Thyroid gland (tissue), 4 donors: ENCODE results near the gene TBCD. TPM values are rescaled to one million over a fixed set of nuclear protein-coding genes. Genes with fewer than 3 reads are reported as not detected.
"Not testable (repeated sequence)": the region's sequence is repeated elsewhere in the genome, so short reads cannot be mapped to it uniquely, and the experiment has no call there.

Experiments used
- DNase-seq, 2 donors: peaks; one replicate each; pipeline ENCODE4 v3.0.0-alpha.2; 2019
- H3K27ac ChIP-seq, 3 donors: fragments of 200-600 bp; sonication (generic); 1 replicate in 2 of 3; 2 replicates in 1 of 3; pipeline ENCODE4 v1.5.1; 2016 to 2019; ENCODE audit warnings: mild to moderate bottlenecking in 1 of 3, moderate library complexity in 1 of 3
- H3K27me3 ChIP-seq: fragments of 200-600 bp; sonication (generic); one replicate; pipeline ENCODE4 v1.5.1; 2019
- H3K36me3 ChIP-seq, 2 donors: fragments of 200-600 bp; sonication (generic); one replicate each; pipeline ENCODE4 v1.5.1; 2016 to 2019
- H3K4me1 ChIP-seq, 2 donors: fragments of 200-600 bp; sonication (generic); one replicate each; pipeline ENCODE4 v1.5.1; 2017 to 2019
- H3K4me3 ChIP-seq, 3 donors: fragments of 200-600 bp; sonication (generic); replicated peaks in 1 of 3; 1 replicate in 2 of 3; 2 replicates in 1 of 3; pipeline ENCODE4 v1.5.1; 2016; ENCODE audit warnings: mild to moderate bottlenecking in 1 of 3
- H3K9me3 ChIP-seq: fragments of 200-600 bp; sonication (generic); one replicate; pipeline ENCODE4 v1.5.1; 2017
- CTCF ChIP-seq, 6 experiments: fragments of 200-600 bp in 3 of 6; fragments of 450-650 bp in 3 of 6; sonication (generic) in 3 of 6; IDR thresholded peaks; one replicate each; pipeline ENCODE4 v1.5.1; 2016 to 2019; ENCODE audit warnings: antibody characterized with exemption in 6 of 6, mild to moderate bottlenecking in 2 of 6, inconsistent platforms in 1 of 6, moderate library complexity in 1 of 6
- POLR2A ChIP-seq, 2 donors: fragments of 450-650 bp; IDR thresholded peaks; one replicate each; pipeline ENCODE4 v1.6.1; 2017; ENCODE audit warnings: antibody characterized with exemption in 2 of 2, mild to moderate bottlenecking in 2 of 2, moderate library complexity in 1 of 2
- WGBS, 2 donors: methylation state at CpG; one replicate each; pipeline ENCODE4 v1.1.5; 2017; 5-methylcytosine and 5-hydroxymethylcytosine counted together
- intact Hi-C: fragments of 100-400 bp; cut with DNase I; formaldehyde crosslinking; loops from one replicate; pipeline ENCODE4 v1.15.1; 2023
- total RNA-seq, 4 donors: library from RNA; depleted of rRNA; stranded (reverse); fragments of >200 nt; gene quantifications; one replicate each; pipeline ENCODE4 v1.2.3, GENCODE V29; 2016

The TBCD gene
- total RNA-seq, 4 donors from 2014 or later: 72.6 to 85.9 (median 79.6) TPM

- DNase-seq: peak; percentile 43 to 59
- no peak overlapping the region for H3K27ac ChIP-seq
- no peak overlapping the region for H3K4me3 ChIP-seq
- no peaks in the 10 kb centered on the region for H3K27me3 ChIP-seq
- 12 to 19% methylated on average over 13 to 16 of the region's 17 CpGs for WGBS, 2 donors
- no peaks in the 10 kb centered on the region for H3K4me1 ChIP-seq
- H3K36me3 ChIP-seq: no peaks in the 10 kb centered on the region
- TF ChIP-seq CTCF (IDR thresholded peaks at IDR 0.05) (no peak), POLR2A (IDR thresholded peaks at IDR 0.05) (no peak)
- intact Hi-C loops: no loop called here
- no peaks in the 10 kb centered on the region for H3K9me3 ChIP-seq
These were observed 234.1 kb downstream of the TBCD start for GRCh38 chr17:82985973-82986372.

GRCh38 chr17:82989051-82989450 lies 237.2 kb downstream of the TBCD start:
- 91 to 93% methylated on average over 3 of the region's 3 CpGs for WGBS, 2 donors
- H3K4me1 ChIP-seq, H3K36me3 ChIP-seq, intact Hi-C loops, DNase-seq, H3K9me3 ChIP-seq, H3K27me3 ChIP-seq, H3K4me3 ChIP-seq, H3K27ac ChIP-seq: not testable (repeated sequence)

GRCh38 chr17:82989881-82990280 lies 238.0 kb downstream of the TBCD start:
- H3K4me1 ChIP-seq: no peaks in the 10 kb centered on the region
- H3K27me3 ChIP-seq: no peaks in the 10 kb centered on the region
- DNase-seq: no peak
- TF ChIP-seq CTCF (IDR thresholded peaks at IDR 0.05) (no peak), POLR2A (IDR thresholded peaks at IDR 0.05) (no peak)
- H3K4me3 ChIP-seq: no peak overlapping the region
- WGBS, 2 donors: 94 to 98% methylated on average over 5 of the region's 5 CpGs
- intact Hi-C loops: no loop called here
- H3K36me3 ChIP-seq: no peaks in the 10 kb centered on the region
- no peak overlapping the region for H3K27ac ChIP-seq
- no peaks in the 10 kb centered on the region for H3K9me3 ChIP-seq

GRCh38 chr17:82993005-82993404 lies 241.1 kb downstream of the TBCD start:
- intact Hi-C loops: no loop called here
- Histone ChIP-seq H3K4me3 (no peak overlapping the region), H3K9me3 (no peaks in the 10 kb centered on the region), H3K4me1 (no peaks in the 10 kb centered on the region), H3K27ac (no peak overlapping the region), H3K36me3 (no peaks in the 10 kb centered on the region), H3K27me3 (no peaks in the 10 kb centered on the region)
- TF ChIP-seq POLR2A (IDR thresholded peaks at IDR 0.05) (no peak), CTCF (IDR thresholded peaks at IDR 0.05) (no peak)
- no peak for DNase-seq

Other genes starting within 250 kb of the TBCD start
- gene FOXK2, start 232.3 kb upstream of the TBCD start, total RNA-seq: 10 to 100 TPM; 30.5 to 43.3 (median 38.8) TPM
- 10 to 100 TPM; 79.3 to 95.9 (median 84.2) TPM for gene WDR45B, start 103.6 kb upstream of the TBCD start, total RNA-seq
- gene RAB40B, start 53.4 kb upstream of the TBCD start, total RNA-seq: 10 to 100 TPM in 2 of 4 donors, 1 to 10 TPM in 2; 6.2 to 19.3 (median 11.3) TPM
- gene FN3KRP, start 35.4 kb upstream of the TBCD start, total RNA-seq: 100 to 1,000 TPM in 1 of 4 donors, 10 to 100 TPM in 2, 1 to 10 TPM in 1; 9.3 to 122 (median 16.2) TPM
- gene FN3K, start 16.4 kb upstream of the TBCD start, total RNA-seq: 10 to 100 TPM in 3 of 4 donors, 1 to 10 TPM in 1; 7.2 to 13.3 (median 12.0) TPM
- 1 to 10 TPM; 3.0 to 6.0 (median 4.5) TPM for gene ZNF750, start 88.0 kb downstream of the TBCD start, total RNA-seq